GM21381 (cell line): ENCODE measurements around the gene MAP7D3.

Experiments used
- ATAC-seq: cut with Tn5 transposase; IDR thresholded peaks from one replicate; pipeline ENCODE4 v1.9.1; 2021; ENCODE audit warnings: mild to moderate bottlenecking, moderate library complexity; ENCODE audit not compliant: unreplicated experiment

The MAP7D3 gene

GRCh38 chrX:136206916-136207315 lies 44.3 kb downstream of the MAP7D3 start:
- ATAC-seq = no peak

DNA sequence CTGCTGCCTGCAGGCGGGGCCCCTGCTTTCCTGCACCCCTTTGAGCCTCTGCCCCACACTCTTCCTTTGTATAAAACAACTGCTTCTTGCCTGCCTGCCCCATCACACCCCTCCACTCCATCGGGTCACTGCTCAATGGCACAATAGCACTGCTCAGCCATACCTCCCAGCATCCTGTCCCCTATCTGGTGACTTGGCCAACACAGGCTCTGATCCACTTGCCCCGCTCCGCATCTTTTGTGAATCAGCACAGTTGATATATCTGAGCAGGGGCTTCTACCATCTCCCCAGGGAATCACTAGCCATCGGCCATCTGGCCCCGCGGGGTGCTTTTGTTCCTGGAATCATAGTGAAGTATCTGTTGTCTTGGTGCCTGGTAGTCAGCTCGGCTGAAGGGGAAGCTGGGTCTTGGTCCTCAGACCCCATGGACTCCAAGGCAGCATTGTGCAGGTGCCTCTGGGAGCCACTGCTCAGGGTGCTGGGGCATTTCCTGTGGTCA lies 45.3 kb downstream of the MAP7D3 start:
- no peak for ATAC-seq

GRCh38 chrX:136204571-136204970 lies 46.6 kb downstream of the MAP7D3 start:
- no peak for ATAC-seq

DNA sequence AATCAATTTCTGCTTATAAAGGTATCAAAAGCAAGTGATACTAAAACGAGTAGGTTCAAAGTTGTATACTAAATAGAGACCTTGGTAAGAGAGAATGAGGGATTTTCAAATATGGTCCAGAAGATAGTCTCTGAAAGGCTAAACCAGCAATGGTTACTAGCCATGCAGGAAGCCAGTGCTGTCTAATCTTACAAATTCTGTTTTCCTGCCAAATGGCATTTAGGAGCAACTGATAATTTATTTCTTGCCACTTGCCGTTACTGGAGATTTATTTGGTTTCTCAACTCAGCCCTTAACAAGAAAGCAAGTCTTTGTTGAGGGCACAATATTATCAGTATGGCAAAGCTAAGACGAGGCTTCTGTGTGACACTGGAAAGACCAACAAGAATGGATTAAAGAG lies 47.2 kb downstream of the MAP7D3 start:
- no peak for ATAC-seq

DNA sequence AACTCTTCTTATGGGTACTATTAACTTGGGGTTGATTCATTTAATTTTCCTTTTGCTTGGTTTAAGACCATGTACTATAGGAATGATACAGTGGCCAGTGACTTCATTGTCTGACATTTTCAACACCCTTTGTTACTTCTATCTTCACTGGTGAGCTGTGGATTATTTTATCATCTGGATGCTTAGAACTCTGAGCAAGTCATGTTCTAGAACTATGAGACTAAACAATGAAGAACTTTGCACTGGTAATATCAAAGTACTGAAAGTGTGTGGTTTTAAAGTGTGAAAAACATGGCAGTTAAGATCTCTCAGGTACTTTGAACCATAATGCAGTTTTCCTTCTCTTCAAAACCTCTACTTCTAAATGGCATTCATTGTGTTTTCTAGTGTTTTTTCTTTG lies 47.8 kb downstream of the MAP7D3 start:
- no peak for ATAC-seq

DNA sequence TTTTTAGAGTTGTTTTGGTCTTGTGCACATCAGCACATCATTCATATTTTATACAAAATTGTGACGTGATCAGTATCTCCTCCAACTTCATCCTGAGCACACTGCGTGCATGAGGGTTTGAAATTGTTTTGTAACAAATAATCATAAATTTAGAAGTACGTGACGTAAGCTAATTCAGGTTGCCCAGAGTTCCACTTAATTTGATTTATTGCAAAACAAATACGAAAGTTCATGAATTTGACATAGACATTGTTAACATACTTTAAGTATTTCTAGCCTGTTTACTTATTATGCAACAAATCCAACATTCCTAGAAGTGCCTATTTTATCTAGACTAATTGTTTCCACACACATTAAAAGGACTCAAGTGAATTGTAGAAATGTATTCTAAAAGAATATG lies 48.3 kb downstream of the MAP7D3 start:
- ATAC-seq = no peak

GRCh38 chrX:136201601-136202000 lies 49.6 kb downstream of the MAP7D3 start:
- no peak for ATAC-seq

DNA sequence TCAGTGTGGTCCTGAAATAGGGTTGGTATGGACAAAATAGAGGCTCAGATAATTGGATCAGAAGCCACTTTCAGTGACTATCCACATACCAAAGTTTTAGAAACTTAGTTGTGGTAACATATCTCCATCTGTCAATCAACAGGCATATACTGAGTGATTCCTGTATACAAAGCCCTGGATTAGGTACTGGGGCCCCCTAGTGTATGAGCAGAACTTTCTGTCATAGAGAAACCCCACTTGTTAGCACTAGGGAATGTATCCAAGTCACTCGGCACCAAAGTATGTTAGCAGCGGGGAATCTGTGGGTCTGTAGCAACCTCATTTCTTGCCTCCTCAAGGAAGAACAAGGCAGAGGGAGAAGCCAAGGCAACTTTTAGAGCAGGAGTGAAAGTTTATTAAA lies 50.7 kb downstream of the MAP7D3 start:
- no peak for ATAC-seq

GRCh38 chrX:136199365-136199764 lies 51.8 kb downstream of the MAP7D3 start:
- no peak for ATAC-seq

DNA sequence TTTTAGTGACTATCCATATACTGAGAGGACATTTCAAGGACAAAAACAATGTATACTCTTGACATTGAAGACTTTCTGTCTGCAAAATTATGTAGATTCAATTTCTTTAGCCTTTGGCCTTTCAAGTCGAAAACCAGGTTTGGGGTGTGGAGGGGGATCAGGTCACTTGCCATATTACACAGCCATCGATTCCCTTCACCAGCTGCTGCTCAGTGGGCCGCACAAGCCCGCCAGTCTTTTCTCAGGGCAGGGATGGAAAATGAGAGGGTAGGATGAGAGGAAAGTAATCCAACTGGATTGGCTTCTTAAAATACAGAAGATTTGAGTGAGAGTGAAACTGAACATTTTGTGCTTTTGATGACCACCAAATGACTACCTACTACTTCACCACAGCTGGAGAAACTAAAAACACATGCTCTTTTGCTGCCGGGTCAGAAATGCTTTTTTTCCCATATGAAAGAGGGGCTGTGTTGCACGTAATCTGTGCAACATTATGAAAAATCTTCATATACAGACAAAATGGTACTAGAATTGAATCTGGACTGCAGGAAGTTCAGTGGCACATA lies 52.4 kb downstream of the MAP7D3 start:
- ATAC-seq = no peak

- ATAC-seq = no peak
These were observed 53.2 kb downstream of the MAP7D3 start for GRCh38 chrX:136198010-136198409.

- no peak for ATAC-seq
These were observed 54.5 kb downstream of the MAP7D3 start for GRCh38 chrX:136196691-136197155.

DNA sequence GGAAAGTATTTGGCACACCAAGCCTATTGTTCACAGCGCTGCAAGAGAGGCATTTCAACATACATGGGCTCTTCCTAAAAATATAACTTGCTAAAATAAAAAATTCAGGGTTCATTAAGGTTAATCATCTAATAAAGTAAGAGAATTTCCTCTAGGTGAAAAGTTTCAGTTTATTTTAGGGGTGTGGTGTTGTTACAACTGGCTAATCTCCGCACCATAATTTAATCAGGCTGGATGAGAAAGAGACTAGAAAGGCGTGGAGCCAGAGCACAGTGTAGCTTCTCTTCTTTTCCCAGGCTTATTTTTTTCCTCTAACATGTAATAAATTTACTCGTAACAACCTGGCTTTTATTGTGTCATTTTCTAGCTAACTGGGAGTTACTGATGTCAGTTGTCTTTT lies 56.0 kb downstream of the MAP7D3 start:
- ATAC-seq = no peak

DNA sequence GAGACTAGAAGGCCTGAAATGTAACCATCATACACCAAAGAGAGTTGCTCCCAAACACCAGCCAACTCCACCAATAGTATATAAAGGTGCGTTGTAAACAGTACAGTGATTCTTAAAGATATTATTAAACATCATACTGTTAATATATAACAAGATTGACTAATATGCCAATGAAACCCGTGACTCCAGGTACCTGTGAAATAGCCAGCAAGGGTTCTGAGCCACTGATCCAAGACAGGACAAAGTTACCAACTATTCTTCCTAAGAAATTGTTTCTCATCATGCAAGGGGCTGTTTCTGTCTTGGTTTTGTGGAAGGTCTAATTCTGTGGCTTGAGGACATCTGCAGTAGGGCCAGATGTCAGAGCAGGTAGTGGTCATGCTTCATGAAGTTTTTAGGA lies 56.7 kb downstream of the MAP7D3 start:
- ATAC-seq = no peak

GRCh38 chrX:136193771-136194170 lies 57.4 kb downstream of the MAP7D3 start:
- ATAC-seq = no peak

DNA sequence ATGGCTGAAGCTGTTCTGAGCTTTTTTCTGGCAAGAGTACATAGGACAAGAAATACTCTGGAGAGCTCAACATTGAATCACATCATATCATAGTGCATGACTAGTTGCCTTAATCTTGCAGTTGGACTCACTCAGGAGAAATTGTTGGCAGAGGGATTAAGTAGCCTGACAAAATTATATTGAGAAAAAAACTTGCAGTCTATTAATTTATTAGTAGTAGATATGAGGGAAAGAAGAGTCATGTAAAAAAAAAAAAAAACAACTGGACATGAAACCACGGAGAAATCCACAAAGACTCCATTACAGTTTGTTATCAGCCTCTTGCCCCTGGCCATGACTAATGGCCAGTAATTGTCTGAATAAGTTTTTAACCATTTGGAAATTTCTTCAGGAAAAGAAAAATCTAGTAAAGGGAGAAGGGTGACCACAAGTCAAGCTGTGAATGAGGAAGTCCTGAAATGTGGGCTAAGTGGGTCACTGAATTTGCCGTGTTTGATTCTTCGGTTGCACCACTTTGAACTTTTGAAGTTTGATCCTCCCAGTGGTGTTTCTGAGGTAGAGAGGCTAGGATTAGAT lies 58.3 kb downstream of the MAP7D3 start:
- ATAC-seq = no peak

DNA sequence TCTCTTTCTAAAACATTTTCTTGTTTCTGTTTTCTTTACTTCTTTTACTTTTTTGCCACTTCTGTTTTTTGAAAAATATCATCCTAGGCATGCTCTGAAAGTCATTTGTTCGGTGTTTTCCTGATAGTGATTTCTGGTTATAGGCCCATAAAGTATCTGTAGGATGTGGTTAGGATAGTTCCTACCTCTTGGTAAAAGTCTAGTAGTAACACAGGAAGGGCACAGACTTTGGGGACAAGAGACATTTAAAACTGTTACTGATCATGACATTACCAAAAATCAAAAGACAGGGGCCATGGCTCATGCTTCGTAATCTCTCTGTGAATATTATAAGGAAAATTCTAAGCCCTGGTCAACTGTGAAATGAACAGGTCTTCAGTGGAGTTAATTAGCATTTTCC lies 59.1 kb downstream of the MAP7D3 start:
- no peak for ATAC-seq

- ATAC-seq = no peak
These were observed 60.0 kb downstream of the MAP7D3 start for GRCh38 chrX:136191171-136191570.

DNA sequence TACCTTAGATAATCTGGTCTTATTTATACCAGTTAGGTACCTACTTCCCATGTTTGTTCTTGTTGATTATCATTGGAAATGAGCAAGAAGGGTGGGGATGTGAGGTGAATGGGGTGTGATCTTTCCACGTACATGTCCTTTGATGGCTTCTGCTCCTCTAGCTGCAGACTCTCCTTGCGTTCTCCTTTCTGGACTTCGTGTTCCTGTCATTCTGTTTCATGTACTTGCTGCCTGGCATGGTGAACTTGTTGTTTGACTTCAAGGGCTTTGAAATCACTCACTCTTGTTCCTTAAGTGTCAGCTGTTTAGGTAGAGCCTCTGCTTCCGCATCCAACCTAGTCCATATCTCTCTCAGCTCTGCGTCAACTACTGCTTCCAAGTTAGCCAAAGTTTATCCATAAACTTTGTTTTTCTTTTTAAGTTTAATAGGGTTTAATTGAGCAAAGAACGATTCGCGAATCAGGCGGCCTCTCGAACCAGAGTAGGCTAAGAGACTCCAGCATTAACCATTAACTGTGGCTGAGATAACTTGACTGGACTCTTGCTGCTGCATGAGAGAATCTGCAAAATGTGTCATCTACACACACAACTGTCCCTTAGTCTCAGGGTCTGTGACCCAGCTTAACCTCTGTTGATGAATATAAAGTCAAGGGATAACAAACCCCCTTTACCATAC lies 61.0 kb downstream of the MAP7D3 start:
- ATAC-seq = no peak

- no peak for ATAC-seq
These were observed 62.0 kb downstream of the MAP7D3 start for GRCh38 chrX:136189222-136189621.

DNA sequence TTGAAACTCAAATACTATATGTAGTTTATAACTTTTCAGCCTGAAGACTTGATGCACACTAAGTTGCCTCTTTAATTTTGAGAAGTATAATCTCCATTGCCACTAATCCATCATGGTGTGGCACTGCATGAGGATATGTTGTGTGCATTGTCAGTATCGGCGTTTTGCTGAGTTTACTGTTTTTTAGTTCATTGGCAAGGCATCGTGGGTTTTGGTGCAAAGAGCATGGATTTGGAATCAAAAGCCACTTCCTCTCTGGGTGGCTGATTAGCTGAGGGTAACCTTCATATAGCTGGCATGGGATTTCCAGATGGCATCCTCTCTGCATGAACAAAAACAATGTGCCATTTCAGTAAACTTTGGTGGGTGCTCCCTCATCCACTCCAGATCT lies 65.2 kb downstream of the MAP7D3 start:
- ATAC-seq = no peak

DNA sequence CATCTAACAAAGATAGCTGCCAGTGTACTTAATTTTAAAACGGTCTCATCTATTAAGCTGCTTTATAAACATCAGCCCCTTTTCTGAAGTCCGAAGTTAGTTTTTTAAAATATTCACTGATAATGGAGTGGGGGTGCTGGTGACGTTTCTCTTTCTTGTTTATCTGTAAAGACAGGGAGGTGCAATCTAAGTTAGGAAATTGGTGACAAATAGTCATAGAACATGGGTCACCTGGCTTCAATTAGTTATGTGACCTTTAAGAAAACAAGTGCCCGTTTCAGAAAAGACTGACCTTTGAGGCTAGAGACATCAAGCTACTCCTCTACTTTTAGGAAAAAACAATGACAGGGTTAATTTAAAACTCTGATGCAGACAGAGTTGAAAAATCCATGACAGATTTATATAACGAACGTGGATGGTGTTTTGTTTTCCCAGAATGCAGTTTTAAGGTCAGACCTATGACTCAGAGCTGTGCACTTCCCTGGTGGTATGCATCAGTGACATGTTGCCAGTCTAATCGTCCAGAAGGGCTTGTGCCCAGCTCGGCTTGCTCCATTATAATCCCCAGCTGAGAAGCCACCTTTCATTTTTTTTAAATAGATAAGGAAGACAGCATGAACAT lies 65.7 kb downstream of the MAP7D3 start:
- ATAC-seq = no peak
